Duodenal mucosa (tissue), 2 donors: ENCODE measurements around the gene CMTM6.

ENCODE experiments used
- H3K27ac ChIP-seq: one replicate; pipeline ENCODE4 v1.7.0; 2013; ENCODE audit warnings: low read depth, low read length
- H3K27me3 ChIP-seq, 2 donors: one replicate each; pipeline ENCODE4 v1.7.0; 2013; ENCODE audit warnings: low read length in 2 of 2, control low read depth in 1 of 2; ENCODE audit not compliant: insufficient read depth in 2 of 2, control insufficient read depth in 1 of 2
- H3K36me3 ChIP-seq, 2 donors: one replicate each; pipeline ENCODE4 v1.7.0; 2013; ENCODE audit warnings: low read length in 2 of 2, control low read depth in 1 of 2; ENCODE audit not compliant: insufficient read depth in 2 of 2, control insufficient read depth in 1 of 2
- H3K4me1 ChIP-seq, 2 donors: one replicate each; pipeline ENCODE4 v1.7.0; 2013; ENCODE audit warnings: low read length in 2 of 2, control low read depth in 1 of 2; ENCODE audit not compliant: insufficient read depth in 2 of 2, control insufficient read depth in 1 of 2
- H3K4me3 ChIP-seq, 2 donors: one replicate each; pipeline ENCODE4 v1.7.0; 2013; ENCODE audit warnings: low read length in 2 of 2, low read depth in 1 of 2
- H3K9ac ChIP-seq, 2 donors: one replicate each; pipeline ENCODE4 v1.7.0; 2013; ENCODE audit warnings: low read length in 2 of 2, low read depth in 1 of 2
- H3K9me3 ChIP-seq, 2 donors: one replicate each; pipeline ENCODE4 v1.7.0; 2013; ENCODE audit warnings: low read length in 2 of 2, control low read depth in 1 of 2; ENCODE audit not compliant: control insufficient read depth in 1 of 2

CMTM6 gene

GRCh38 chr3:32436816-32437189 lies 65.8 kb downstream of the CMTM6 start:
- Histone ChIP-seq H3K9ac (no peak overlapping the region), H3K27me3 (no peaks in the 10 kb centered on the region), H3K4me3 (no peak overlapping the region), H3K36me3 (no peaks in the 10 kb centered on the region), H3K4me1 (peaks cover 15 to 17% of the 10 kb centered on the region in 2 donors), H3K9me3 (no peaks in the 10 kb centered on the region), H3K27ac (no peak overlapping the region)

- H3K27ac ChIP-seq: no peak overlapping the region
- H3K9me3 ChIP-seq: no peaks in the 10 kb centered on the region
- peaks cover 15 to 17% of the 10 kb centered on the region in 2 donors for H3K4me1 ChIP-seq
- H3K36me3 ChIP-seq: no peaks in the 10 kb centered on the region
- no peak overlapping the region for H3K4me3 ChIP-seq
- no peaks in the 10 kb centered on the region for H3K27me3 ChIP-seq
- no peak overlapping the region for H3K9ac ChIP-seq
These were observed 66.5 kb downstream of the CMTM6 start for GRCh38 chr3:32435911-32436815.

- H3K27ac ChIP-seq: no peak overlapping the region
- H3K4me3 ChIP-seq: no peak overlapping the region
- no peak overlapping the region for H3K9ac ChIP-seq
- H3K9me3 ChIP-seq: no peaks in the 10 kb centered on the region
- H3K4me1 ChIP-seq: peaks cover 15 to 17% of the 10 kb centered on the region in 2 donors
- H3K27me3 ChIP-seq: no peaks in the 10 kb centered on the region
- no peaks in the 10 kb centered on the region for H3K36me3 ChIP-seq
These were observed 68.4 kb downstream of the CMTM6 start for GRCh38 chr3:32434206-32434605.

DNA sequence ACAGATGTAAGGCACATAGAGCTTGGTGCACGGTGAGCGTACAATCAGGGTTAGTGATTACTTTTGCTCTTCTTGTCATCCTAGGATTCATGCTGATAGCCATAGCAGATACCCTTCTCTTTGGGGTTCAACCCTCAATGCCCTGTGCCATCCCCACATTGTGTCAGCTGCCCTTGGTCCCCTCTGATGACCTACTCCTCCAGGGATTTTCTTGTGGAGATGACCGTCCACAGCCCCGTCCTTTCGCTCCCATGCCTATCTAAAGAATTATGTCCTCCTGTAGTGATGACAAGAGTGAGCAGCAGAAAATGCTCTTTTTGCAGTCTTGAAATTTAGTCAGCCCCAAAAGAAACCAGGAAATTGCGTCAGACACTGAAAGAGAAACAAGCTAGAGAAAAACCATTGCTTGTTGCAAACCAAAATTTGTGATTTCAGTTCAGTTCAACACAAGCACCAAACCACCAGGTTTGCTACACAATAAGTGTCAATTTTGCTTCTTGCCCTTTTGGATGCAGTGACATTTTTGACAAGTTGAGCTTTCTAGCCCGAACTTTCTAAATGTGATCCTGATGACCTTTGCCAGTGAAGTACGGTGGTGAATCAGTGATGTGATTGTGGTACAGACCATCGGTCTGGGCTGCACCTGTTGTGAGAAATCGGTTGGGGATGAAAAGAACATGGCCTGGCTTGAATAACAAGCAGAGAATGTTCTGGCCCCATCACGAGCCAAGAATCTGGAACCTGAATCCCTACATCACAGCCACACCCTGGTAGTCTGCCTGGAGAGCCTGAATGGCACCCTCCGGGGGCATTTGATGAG lies 69.7 kb downstream of the CMTM6 start:
- peaks cover 15 to 20% of the 10 kb centered on the region in 2 donors for H3K4me1 ChIP-seq
- H3K9ac ChIP-seq: peak overlapping the region; percentile 16 to 47
- no peaks in the 10 kb centered on the region for H3K27me3 ChIP-seq
- peak overlapping the region; percentile 53 for H3K27ac ChIP-seq
- H3K36me3 ChIP-seq: no peaks in the 10 kb centered on the region
- no peaks in the 10 kb centered on the region for H3K9me3 ChIP-seq
- peak overlapping the region in 1 of 2 donors; percentile 30 for H3K4me3 ChIP-seq

- H3K27ac ChIP-seq: peak overlapping the region; percentile 53
- H3K27me3 ChIP-seq: no peaks in the 10 kb centered on the region
- H3K9ac ChIP-seq: peak overlapping the region; percentile 16 to 39
- H3K4me1 ChIP-seq: peaks cover 15 to 21% of the 10 kb centered on the region in 2 donors
- H3K4me3 ChIP-seq: no peak overlapping the region
- H3K9me3 ChIP-seq: no peaks in the 10 kb centered on the region
- H3K36me3 ChIP-seq: no peaks in the 10 kb centered on the region
These were observed 70.5 kb downstream of the CMTM6 start for GRCh38 chr3:32432045-32432710.

GRCh38 chr3:32431481-32431880 lies 71.2 kb downstream of the CMTM6 start:
- Histone ChIP-seq H3K27me3 (no peaks in the 10 kb centered on the region), H3K9ac (no peak overlapping the region), H3K9me3 (no peaks in the 10 kb centered on the region), H3K4me3 (no peak overlapping the region), H3K4me1 (peaks cover 15 to 21% of the 10 kb centered on the region in 2 donors), H3K27ac (no peak overlapping the region), H3K36me3 (no peaks in the 10 kb centered on the region)
